Activated CD4-positive, alpha-beta T cell treated with anti-CD3 and anti-CD28 coated beads for 24 hours (primary cell): ENCODE results near the gene PDCD2L.
"Not testable (repeated sequence)": the region's sequence is repeated elsewhere in the genome, so short reads cannot be mapped to it uniquely, and the experiment has no call there.

Experiments used
- DNase-seq, 2 donors: peaks; one replicate each; pipeline ENCODE4 v3.0.0-alpha.2; 2020; ENCODE audit warnings: low read depth in 2 of 2

Gene PDCD2L

GRCh38 chr19:34373601-34374288 is 30.5 kb upstream of the PDCD2L start:
- DNase-seq, result no peak

GRCh38 chr19:34375598-34375997 is 28.6 kb upstream of the PDCD2L start:
- no peak for DNase-seq

- no peak for DNase-seq
These were observed 23.5 kb upstream of the PDCD2L start for GRCh38 chr19:34380639-34381241.

- no peak for DNase-seq
These were observed 22.6 kb upstream of the PDCD2L start for GRCh38 chr19:34381399-34382251.

GRCh38 chr19:34382471-34382870 is 21.7 kb upstream of the PDCD2L start:
- DNase-seq, result no peak

GRCh38 chr19:34383599-34383998 is 20.6 kb upstream of the PDCD2L start:
- no peak for DNase-seq

GRCh38 chr19:34386645-34387445 is 17.4 kb upstream of the PDCD2L start:
- DNase-seq, result no peak

GRCh38 chr19:34387446-34387810 is 16.8 kb upstream of the PDCD2L start:
- DNase-seq, result no peak

GRCh38 chr19:34388745-34389144 is 15.5 kb upstream of the PDCD2L start:
- DNase-seq, result not testable (repeated sequence)

GRCh38 chr19:34391813-34392212 is 12.4 kb upstream of the PDCD2L start:
- no peak for DNase-seq

- no peak for DNase-seq
These were observed 11.2 kb upstream of the PDCD2L start for GRCh38 chr19:34393031-34393430.

GRCh38 chr19:34393629-34394028 is 10.6 kb upstream of the PDCD2L start:
- DNase-seq, result no peak

- DNase-seq, result no peak
These were observed 6.3 kb upstream of the PDCD2L start for GRCh38 chr19:34397853-34398252.

GRCh38 chr19:34399886-34400285 is 4.3 kb upstream of the PDCD2L start:
- no peak for DNase-seq

GRCh38 chr19:34400844-34401243 is 3.4 kb upstream of the PDCD2L start:
- DNase-seq, result not testable (repeated sequence)

- DNase-seq, result no peak
These were observed 2.1 kb upstream of the PDCD2L start for GRCh38 chr19:34402074-34402600.

GRCh38 chr19:34403784-34404108 is 453 bp upstream of the PDCD2L start:
- no peak for DNase-seq

GRCh38 chr19:34405892-34406660 is 1.9 kb downstream of the PDCD2L start:
- DNase-seq, result no peak

GRCh38 chr19:34408411-34408810 is 4.2 kb downstream of the PDCD2L start:
- no peak for DNase-seq

- DNase-seq, result no peak
These were observed 5.3 kb downstream of the PDCD2L start for GRCh38 chr19:34409189-34410164.
